HepG2 (cell line): ENCODE results near the gene CASZ1. TPM values are rescaled to one million over a fixed set of nuclear protein-coding genes. Genes with fewer than 3 reads are reported as not detected.

Source experiments
- ATAC-seq: fragments of 200-7000 bp; cut with Tn5 transposase; 3 replicates; pipeline ENCODE4 v1.9.1; 2020; ENCODE audit warnings: mild to moderate bottlenecking, moderate library complexity
- BruUV-seq: library from RNA; stranded (reverse); fragments of 400-500 nt; replicated peaks from 2 replicates; lab custom pipeline; 2021; lab: Mats Ljungman, UMichigan
- CTCF ChIA-PET: fragments of 300-600 bp; formaldehyde crosslinking; extraction: SDS; loops from one replicate; lab custom pipeline; 2021; ENCODE audit warnings: low total read pairs, inconsistent platforms, low intra/inter-chr PET ratio; lab: Yijun Ruan, JAX
- POLR2A ChIA-PET: fragments of 350-600 bp; sonication (Branson Sonifier 250); formaldehyde crosslinking; loops from one replicate; lab custom pipeline; 2020; ENCODE audit warnings: antibody characterized with exemption, inconsistent platforms; lab: Yijun Ruan, JAX
- DNase-seq: peaks from one replicate; pipeline ENCODE4 v3.0.0-alpha.2; 2015; ENCODE audit warnings: low spot score
- FAIRE-seq: peaks from 3 replicates; lab custom pipeline; 2011; peaks lifted over from hg19 to GRCh38; lab: Jason Lieb, UNC
- H2AFZ ChIP-seq: one replicate; pipeline ENCODE4 v1.6.1; 2011; ENCODE audit warnings: low read length, inconsistent platforms
- H3K27ac ChIP-seq: fragments of 300-600 bp; 3 replicates; pipeline ENCODE4 v1.8.0; 2011; ENCODE audit warnings: mixed run types, mild to moderate bottlenecking, mixed read lengths, low read length, inconsistent platforms; ENCODE audit not compliant: insufficient read depth; ENCODE audit errors: extremely low read length
- H3K27me3 ChIP-seq, 2 experiments: fragments of 200-600 bp in 1 of 2; 2 replicates in 1 of 2; 3 replicates in 1 of 2; pipeline versions ENCODE4 v1.6.0 to v1.8.0; 2011; ENCODE audit warnings: low read length in 2 of 2, mild to moderate bottlenecking in 2 of 2, moderate library complexity in 2 of 2, inconsistent platforms in 1 of 2; ENCODE audit not compliant: insufficient read depth in 2 of 2, control insufficient read depth in 1 of 2
- H3K36me3 ChIP-seq, 2 experiments: fragments of 200-600 bp in 1 of 2; replicated peaks in 1 of 2; 2 replicates in 1 of 2; 3 replicates in 1 of 2; pipeline versions ENCODE4 v1.5.1 to v1.8.0; 2011; ENCODE audit warnings: low read length in 2 of 2, inconsistent platforms in 1 of 2; ENCODE audit not compliant: insufficient read depth in 2 of 2, control insufficient read depth in 1 of 2
- H3K4me1 ChIP-seq: 2 replicates; pipeline ENCODE4 v1.5.1; 2012; ENCODE audit warnings: low read length, inconsistent platforms; ENCODE audit not compliant: insufficient read depth
- H3K4me2 ChIP-seq: 2 replicates; pipeline ENCODE4 v1.6.0; 2011; ENCODE audit warnings: low read depth, low read length, inconsistent platforms
- H3K4me3 ChIP-seq, 3 experiments: fragments of 200-600 bp in 1 of 3; sonication (generic), shearing (Covaris generic) in 1 of 3; replicated peaks in 1 of 3; 2 replicates each; pipeline ENCODE4 v1.5.1; 2011 to 2016; ENCODE audit warnings: low read length in 3 of 3, inconsistent platforms in 2 of 3, low read depth in 2 of 3, mild to moderate bottlenecking in 2 of 3, control low read depth in 1 of 3, mixed read lengths in 1 of 3; ENCODE audit not compliant: insufficient read depth in 1 of 3
- H3K79me2 ChIP-seq: one replicate; pipeline ENCODE4 v1.6.1; 2011; ENCODE audit warnings: low read length, inconsistent platforms; ENCODE audit not compliant: insufficient read depth
- H3K9ac ChIP-seq: 2 replicates; pipeline ENCODE4 v1.6.0; 2011; ENCODE audit warnings: mild to moderate bottlenecking, low read depth, low read length, inconsistent platforms; ENCODE audit not compliant: insufficient read depth
- H3K9me3 ChIP-seq: 2 replicates; pipeline ENCODE4 v1.5.1; 2012; ENCODE audit warnings: mild to moderate bottlenecking, low read length
- H4K20me1 ChIP-seq: 2 replicates; pipeline ENCODE4 v1.6.0; 2011; ENCODE audit warnings: inconsistent platforms, mild to moderate bottlenecking, low read length, moderate library complexity; ENCODE audit not compliant: insufficient read depth
- ATF1 ChIP-seq: IDR thresholded peaks from 2 replicates; pipeline ENCODE4 v1.6.1; 2016; ENCODE audit warnings: mild to moderate bottlenecking, control low read depth
- MAFF ChIP-seq: IDR thresholded peaks from 2 replicates; pipeline ENCODE4 v1.6.1; 2011; ENCODE audit warnings: low read depth, low read length, improper control_type of control experiment
- MAFK ChIP-seq, 2 experiments: IDR thresholded peaks in 1 of 2; conservative IDR thresholded peaks in 1 of 2; 2 replicates each; pipeline ENCODE4 v1.6.1; 2011; ENCODE audit warnings: improper control_type of control experiment in 2 of 2, low read length in 2 of 2
- WGBS: methylation state at CpG from one replicate; pipeline ENCODE4 v1.1.6; 2017; ENCODE audit warnings: low lambda C conversion rate; 5-methylcytosine and 5-hydroxymethylcytosine counted together
- in situ Hi-C: cut with HindIII; loops from 2 replicates; pipeline ENCODE4 v1.10.0; 2017; ENCODE audit warnings: low pct_unique_long_range_greater_than_20kb; ENCODE audit not compliant: extremely low pct_ligation_motif_present
- intact Hi-C: fragments of 100-400 bp; cut with micrococcal nuclease; formaldehyde crosslinking; loops from one replicate; pipeline ENCODE4 v1.10.0; 2022; ENCODE audit not compliant: unreplicated experiment
- polyA plus RNA-seq, 8 experiments: library from polyadenylated mRNA; depleted of rRNA in 3 of 8; stranded (reverse) in 7 of 8; unstranded in 1 of 8; fragments of >200 nt; fragmentation: Illumina TruSeq in 4 of 8; extraction: Trizol in 4 of 8; gene quantifications; 2 replicates each; pipeline versions ENCODE4 v1.2.1 to v1.2.3, GENCODE V29; 2011 to 2016; ENCODE audit warnings: low read depth in 4 of 8, missing spikeins in 1 of 8, mixed read lengths in 1 of 8; ENCODE audit not compliant: insufficient read depth in 1 of 8
- small RNA-seq, 3 experiments: library from RNA; depleted of rRNA; stranded (forward); fragments of <200 nt; gene quantifications; one replicate each; pipeline ENCODE3, GENCODE V24; 2012; ENCODE audit warnings: low read depth in 2 of 3, low replicate concordance in 1 of 3; ENCODE audit not compliant: insufficient read length in 3 of 3, insufficient read depth in 2 of 3
- total RNA-seq, 5 experiments: library from RNA; depleted of rRNA; stranded (reverse); fragments of >200 nt; fragmentation: Illumina TruSeq; extraction: Trizol; gene quantifications; 2 replicates each; pipeline ENCODE4 v1.2.3, GENCODE V29; 2016; ENCODE audit warnings: low read depth in 1 of 5

CASZ1 gene
- total and polyA plus RNA-seq, 2 of the 13 experiments (the other 11 are each of a cell fraction or from before 2014, with no cell fraction given): 1.9 to 3.7 TPM

- H3K27me3 ChIP-seq: no peaks in the 10 kb centered on the region
- H3K4me1 ChIP-seq: peaks cover 35% of the 10 kb centered on the region
- no peak overlapping the region for H2AFZ ChIP-seq
- ChIA-PET CTCF (no interaction called here), POLR2A (no interaction called here)
- intact Hi-C loops: no loop called here
- WGBS: 97% methylated on average over 5 of the region's 5 CpGs
- no peaks in the 10 kb centered on the region for H3K9me3 ChIP-seq
- H4K20me1 ChIP-seq: no peaks in the 10 kb centered on the region
- in situ Hi-C loops: no loop called here
- no peaks in the 10 kb centered on the region; a peak in 1 of 5 replicates for H3K36me3 ChIP-seq
- H3K79me2 ChIP-seq: no peaks in the 10 kb centered on the region
- BruUV-seq: no TSS peak
- 0 out of 4 replicates have a peak, but pooled peaks have one; percentile 16 to 20 for TF ChIP-seq MAFK (conservative IDR thresholded peaks at IDR 0.05 in 1 of 2, IDR thresholded peaks at IDR 0.05 in 1 of 2; ENCODE audit: low read length in 2 of 2)
- TF ChIP-seq MAFF: 0 out of 2 replicates have a peak, but pooled peaks have one; percentile 13
- TF ChIP-seq ATF1: no peak
- ATAC-seq: no peak
- no peak overlapping the region for H3K4me2 ChIP-seq
- H3K9ac ChIP-seq: no peak overlapping the region
- no peak overlapping the region for H3K27ac ChIP-seq
- no peak for FAIRE-seq
- no peak overlapping the region for H3K4me3 ChIP-seq
- no peak for DNase-seq
These were observed 207.8 kb downstream of the CASZ1 start for GRCh38 chr1:10588640-10589039.

Small RNA genes within 50 kb of the gene (small RNA-seq; reads per million reads assigned to genes)
- gene RN7SL614P: 0 reads per million in 3 experiments

Other genes with a start within 250 kb of the CASZ1 start
- 62.4 and 159 TPM in 2 replicates for gene TARDBP, start 216.0 kb upstream of the CASZ1 start, total RNA-seq (2016; rRNA removed; fragmentation: Illumina TruSeq; extraction: Trizol)
- gene TARDBP, start 216.0 kb upstream of the CASZ1 start, polyA plus RNA-seq (2011; rRNA removed): 78.1 and 93.0 TPM in 2 replicates